NCI-H524 (cell line): ENCODE measurements around the gene IFITM5.
"Not testable (repeated sequence)": the region's sequence is repeated elsewhere in the genome, so short reads cannot be mapped to it uniquely, and the experiment has no call there.

Source experiments
- DNase-seq, 2 experiments: peaks; one replicate each; lab custom pipeline; 2025; lab: John Stamatoyannopoulos, UW

The IFITM5 gene

GRCh38 chr11:299081-299891 is at the start of gene IFITM5:
IFITM5 (minus strand) TSS chr11:299526; CDS start chr11:299490, 36 bp downstream.
- no peak for DNase-seq

- DNase-seq = no peak
These were observed 47.2 kb upstream of the IFITM5 start for GRCh38 chr11:346529-346928.

GRCh38 chr11:344836-345578 is 45.7 kb upstream of the IFITM5 start:
- DNase-seq = no peak

GRCh38 chr11:342328-342727 is 43.0 kb upstream of the IFITM5 start:
- no peak for DNase-seq

- DNase-seq = no peak
These were observed 41.5 kb upstream of the IFITM5 start for GRCh38 chr11:340539-341512.

GRCh38 chr11:339963-340362 is 40.6 kb upstream of the IFITM5 start:
- no peak for DNase-seq

GRCh38 chr11:337711-338110 is 38.4 kb upstream of the IFITM5 start:
- DNase-seq = no peak

- no peak for DNase-seq
These were observed 37.4 kb upstream of the IFITM5 start for GRCh38 chr11:336659-337198.

GRCh38 chr11:335779-336658 is 36.7 kb upstream of the IFITM5 start:
- DNase-seq = no peak

GRCh38 chr11:334264-334994 is 35.1 kb upstream of the IFITM5 start:
- DNase-seq = no peak

GRCh38 chr11:333616-334263 is 34.4 kb upstream of the IFITM5 start:
- not testable (repeated sequence) for DNase-seq

- no peak for DNase-seq
These were observed 33.5 kb upstream of the IFITM5 start for GRCh38 chr11:332651-333480.

GRCh38 chr11:331358-332060 is 32.2 kb upstream of the IFITM5 start:
- no peak for DNase-seq

GRCh38 chr11:330694-331357 is 31.5 kb upstream of the IFITM5 start:
- no peak for DNase-seq

- no peak for DNase-seq
These were observed 31.0 kb upstream of the IFITM5 start for GRCh38 chr11:330307-330693.

- no peak for DNase-seq
These were observed 30.5 kb upstream of the IFITM5 start for GRCh38 chr11:329886-330253.

- DNase-seq = not testable (repeated sequence)
These were observed 29.3 kb upstream of the IFITM5 start for GRCh38 chr11:328516-329100.
